Measurements from ENCODE around the gene AQP9.

AQP9 gene

DNA sequence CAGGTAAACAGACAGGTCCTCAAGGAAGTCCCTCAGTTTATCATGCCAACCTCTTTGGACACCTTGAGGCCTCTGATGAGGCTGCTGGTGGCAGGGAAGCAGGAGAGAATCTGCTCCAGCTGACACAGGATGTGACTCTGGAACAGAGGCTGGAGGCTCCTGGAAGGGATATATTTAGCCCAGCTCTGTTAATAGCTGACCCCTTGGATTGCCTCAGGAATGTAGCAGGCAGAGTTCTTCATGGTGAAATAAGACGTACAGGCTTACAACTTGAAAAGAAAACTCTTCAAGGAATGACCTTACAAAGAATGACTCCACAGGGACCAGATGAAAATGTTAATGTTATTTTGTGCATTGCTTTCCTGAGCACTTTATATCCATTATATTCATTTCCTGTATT, 90.5 kb downstream of the AQP9 start:
- no peak for DNase-seq

DNA sequence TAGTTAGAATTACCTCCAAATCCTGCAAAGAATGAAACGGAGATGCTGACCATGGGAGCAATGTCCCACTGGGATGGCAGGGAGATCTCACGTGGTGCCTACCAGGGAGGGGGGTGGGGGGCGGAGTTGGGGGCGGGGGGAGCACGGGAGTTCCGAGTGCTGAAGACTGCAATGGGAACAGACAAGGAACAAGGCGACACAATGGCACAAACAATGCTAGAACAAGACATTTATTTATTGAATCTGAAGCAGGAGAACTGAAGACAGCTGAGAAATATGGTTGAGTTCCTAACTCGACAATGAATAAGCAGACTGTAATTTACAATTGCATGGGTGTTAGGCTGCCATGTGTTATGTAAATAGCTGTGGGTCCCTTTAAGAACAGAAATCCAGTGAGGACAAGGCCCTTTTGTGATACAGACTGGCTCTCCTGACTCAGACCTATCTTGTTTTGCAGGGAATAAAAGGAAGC, 91.2 kb downstream of the AQP9 start:
- no peak for DNase-seq

DNA sequence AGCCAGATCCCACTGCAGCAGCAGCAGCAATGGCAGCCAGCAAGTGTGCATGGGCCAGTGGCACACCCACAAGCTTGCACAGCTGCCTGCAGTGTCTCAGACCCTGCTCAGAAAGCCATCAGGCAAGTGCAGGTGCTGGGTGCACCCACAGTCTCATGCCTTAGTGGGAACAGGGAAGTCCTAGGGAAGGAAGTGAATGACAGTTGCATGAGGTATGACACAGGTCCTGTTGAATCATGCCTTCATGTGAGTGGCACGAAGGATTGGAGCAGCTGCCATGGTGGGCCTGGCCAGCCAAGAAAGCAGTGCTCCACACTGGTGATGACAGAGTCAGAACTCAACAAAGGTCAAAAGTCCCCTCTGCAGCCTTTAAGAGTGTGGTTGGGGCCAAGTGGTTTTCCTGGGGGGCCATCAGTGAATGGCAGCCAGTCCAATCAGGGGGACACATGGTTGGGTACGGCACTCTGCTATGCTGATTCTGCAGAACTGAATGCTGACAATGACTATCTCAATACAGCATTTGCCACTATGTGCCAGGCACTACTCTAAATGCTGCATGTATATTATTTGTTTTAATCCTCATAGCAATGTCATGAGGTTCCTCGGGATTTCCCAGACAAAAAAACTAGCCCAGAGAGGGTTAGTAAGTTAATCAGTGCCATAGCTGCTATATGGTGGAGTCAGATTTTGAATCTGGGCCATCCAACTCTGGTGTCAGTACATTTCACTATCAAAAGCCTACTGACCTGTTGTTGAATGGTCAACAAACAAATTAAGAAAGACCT, 94.3 kb downstream of the AQP9 start:
- no peak for DNase-seq

DNA sequence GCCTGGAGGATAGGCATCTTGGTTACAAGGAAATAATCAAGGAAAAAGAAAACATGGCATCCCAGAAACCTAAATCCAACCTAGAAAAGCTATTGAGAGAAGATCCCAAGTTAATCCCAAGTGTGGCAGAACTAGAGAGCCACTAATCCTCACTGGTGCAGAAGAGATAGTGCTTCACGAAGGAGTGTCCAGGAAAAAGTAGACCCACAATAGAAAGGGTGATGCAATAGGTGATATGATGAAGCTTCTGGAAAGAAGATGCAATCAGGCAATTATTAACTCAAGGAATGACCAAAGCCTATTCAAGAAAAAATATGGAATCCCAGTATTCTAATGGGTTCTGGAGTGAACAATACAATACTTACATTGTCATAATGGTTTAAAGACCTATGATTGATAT, 95.2 kb downstream of the AQP9 start:
- DNase-seq: no peak
